Glomerular visceral epithelial cell (primary cell): ENCODE data around the gene RBM46.
"Not testable (repeated sequence)": the region's sequence is repeated elsewhere in the genome, so short reads cannot be mapped to it uniquely, and the experiment has no call there.

Experiments used
- DNase-seq: peaks from one replicate; pipeline ENCODE4 v3.0.0-alpha.2; 2016; ENCODE audit errors: extremely low spot score

Gene RBM46

DNA sequence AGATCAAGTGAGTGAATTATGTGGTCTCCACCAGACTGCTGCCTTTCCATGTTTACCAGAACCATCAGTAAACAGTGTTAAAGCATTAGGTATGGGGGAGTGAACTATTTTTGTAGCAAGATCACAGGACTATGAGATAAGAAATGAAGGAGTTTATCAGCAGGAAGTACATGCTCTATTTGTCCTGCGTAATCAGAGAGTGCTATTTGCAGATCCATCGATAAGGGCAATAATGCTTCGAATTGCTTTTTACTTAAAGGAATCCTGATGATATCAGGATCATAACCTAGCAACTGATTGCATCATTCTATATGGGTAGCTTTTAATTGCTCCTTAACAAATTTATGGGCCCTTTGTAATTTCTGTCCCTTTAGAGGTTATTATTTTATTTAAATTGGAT is 57.1 kb downstream of the RBM46 start:
- DNase-seq: no peak

DNA sequence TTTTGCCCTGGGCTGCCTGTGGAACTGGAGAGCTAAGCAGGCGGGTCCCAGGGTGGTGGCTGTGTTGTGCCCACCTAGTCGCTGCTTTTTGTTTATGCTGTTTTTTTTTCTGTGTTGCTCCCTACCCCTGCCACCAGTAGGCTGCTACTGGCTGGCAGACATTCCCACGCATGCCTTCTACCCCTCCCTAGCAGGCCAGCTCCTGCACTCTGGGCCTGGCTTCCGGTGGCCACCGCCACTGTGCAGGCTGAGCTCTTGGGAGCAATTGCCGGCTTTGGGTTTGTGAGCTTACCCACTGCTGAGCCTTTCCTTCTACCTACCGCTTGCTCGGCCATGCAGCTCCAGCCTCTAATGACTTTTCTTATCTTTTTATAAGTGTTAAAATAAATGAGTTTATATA is 57.6 kb downstream of the RBM46 start:
- DNase-seq: no peak

DNA sequence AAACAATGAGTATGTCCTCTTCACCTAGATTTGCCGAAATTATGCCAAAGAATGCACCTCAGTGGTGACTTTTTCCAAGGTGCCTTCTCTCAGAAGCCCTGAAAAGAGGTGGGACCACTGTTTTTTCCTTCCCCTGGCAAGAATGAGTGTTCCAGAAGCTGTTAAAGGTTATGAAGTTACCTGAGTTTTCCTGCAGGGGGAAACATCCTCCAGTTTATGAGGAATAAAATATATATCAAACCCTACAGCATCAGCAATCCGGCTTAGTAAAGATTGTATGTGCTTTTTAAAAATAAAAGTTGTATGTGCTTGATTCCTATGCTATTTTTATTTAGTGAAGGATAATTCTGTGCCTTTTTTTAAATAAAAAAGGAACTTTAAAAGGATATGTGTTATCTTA is 73.3 kb downstream of the RBM46 start:
- DNase-seq: peak; percentile 32

DNA sequence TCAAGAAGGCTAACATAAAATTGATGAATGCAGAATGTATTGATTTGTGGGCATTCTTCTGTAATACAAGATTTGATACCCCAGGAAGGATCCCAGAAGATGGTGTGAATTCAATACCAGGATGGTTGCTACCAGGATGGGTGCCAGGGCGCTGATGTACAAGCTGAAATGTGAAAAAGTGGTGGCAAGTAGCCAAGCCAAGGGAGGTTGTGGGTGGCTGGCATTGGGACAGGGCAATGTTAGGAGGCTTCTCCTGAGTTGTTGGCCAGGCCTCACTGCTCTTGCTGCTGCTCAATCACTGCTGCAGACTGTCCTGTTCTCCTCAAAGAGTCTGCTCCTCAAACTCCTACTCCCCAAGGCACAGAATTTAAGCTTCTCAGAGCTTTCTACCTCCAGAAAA is 77.1 kb downstream of the RBM46 start:
- DNase-seq: peak; percentile 5

DNA sequence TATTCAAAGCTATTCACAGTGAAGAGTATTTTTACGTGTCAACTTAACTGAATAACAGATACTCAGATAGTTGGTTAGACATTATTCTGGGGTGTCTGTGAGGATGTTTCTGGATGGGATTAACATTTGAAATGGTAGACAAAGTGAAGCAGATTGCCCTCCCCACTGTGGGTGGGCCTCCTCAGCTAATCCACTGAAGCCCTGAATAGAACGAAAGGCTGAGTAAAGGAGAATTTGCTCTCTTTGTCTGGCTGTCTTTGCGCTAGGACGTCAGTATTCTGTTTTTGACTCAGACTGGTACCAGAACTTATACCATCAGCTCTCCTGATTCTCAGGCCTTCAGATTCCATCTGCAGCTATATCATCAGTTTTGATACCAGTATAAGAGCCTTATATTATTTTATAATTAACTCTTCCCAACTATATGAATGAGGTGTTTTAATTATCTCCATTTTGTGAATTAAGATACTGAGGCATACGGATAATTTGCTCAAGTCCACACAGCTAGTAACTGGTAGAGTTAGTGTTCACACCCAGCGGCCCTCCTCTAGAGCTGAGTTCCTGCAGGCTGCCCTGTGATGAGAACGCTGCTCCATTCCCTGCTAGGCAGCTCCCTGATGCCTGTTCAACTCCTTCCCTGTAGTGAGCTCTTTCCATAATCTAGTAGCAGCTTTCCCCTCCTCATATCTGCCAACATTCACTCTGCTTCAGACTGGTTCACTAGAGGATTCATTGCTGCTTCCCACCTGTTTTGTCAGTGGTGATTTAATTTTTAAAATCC is 87.5 kb downstream of the RBM46 start:
- DNase-seq: no peak

DNA sequence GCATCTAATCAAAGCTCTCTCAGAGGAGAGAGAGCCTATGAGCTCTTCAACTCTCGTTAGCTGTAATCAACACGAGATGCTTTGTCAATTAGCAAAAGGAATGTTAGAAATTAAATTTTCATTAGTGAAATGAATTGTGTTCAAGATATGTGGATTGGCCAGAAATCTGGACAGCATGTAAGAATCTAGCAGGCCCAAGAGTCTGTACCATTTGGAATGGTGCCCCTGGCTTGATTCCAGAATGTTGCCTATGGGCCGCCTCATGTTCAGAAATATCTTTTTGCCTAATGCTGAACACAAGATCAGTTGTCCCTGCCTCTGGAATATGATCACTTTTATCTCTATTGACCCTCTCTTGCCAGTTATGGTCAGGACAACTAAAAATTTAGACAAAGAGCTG is 88.2 kb downstream of the RBM46 start:
- DNase-seq: no peak

DNA sequence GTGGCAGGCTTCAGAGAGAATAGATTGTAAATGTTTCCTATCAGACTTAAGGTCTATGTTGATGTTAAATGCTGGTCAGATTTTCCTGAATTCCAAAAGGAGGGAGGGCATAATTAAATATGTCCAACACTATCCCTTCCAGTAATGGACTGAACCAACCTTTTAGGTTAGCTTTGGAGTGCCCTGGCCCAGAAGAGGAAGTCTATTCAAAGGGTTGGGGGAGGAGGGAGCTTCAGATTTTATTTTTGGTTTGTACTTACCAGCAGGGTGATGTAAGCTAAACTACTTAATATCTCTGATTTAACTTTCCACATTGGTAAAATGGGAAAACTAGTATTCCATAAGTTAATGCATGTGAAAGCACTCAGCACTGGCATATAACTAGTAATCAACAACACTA is 91.1 kb downstream of the RBM46 start:
- DNase-seq: no peak

DNA sequence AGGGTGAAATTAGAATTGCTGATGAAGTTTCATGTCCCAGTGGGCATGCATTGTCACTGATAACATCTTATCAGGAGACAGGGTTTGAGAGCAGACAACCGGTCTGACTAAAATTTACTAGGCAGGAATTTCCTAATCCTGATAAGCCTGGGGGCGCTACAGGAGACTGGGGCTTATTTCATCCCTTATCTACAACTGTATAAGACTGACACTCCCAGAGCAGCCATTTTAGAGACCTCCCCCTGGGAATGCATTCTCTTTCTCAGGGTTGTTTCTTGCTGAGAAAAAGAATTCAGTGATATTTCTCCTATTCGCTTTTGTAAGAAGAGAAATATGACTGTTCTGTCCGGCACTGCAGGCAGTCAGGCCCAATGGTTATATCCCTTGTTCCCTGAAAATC is 93.0 kb downstream of the RBM46 start:
- DNase-seq: not testable (repeated sequence)

DNA sequence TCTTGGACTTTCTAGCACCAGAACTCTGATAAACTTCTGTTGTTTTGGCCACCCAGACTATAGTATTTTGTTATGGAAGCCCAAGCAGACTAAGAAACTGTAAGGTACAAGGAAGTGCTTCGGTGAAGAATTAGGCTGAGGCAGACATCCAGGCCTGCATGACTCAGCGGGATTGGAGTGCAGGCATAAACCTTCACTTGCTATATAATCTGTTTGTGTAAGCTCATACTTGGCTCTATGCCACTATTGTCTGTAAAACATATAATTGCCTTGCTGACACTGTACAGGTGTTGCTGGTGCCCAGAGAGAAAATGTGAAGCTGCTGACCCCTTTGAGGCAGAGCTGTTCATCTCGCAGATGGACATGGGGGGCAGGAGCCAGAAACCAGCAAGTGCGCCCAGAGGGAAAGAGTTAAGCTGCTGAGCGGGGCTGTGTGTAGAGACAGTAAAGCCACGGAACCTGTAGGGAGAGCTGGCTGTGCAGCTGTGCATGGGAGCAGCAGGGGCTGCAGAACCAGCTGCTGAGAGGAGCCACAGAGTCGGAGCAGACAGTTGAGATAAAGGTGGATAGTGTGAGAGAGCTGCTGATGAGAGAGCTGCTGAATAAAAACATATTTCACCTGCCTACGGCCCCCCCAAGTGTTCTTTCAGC is 96.2 kb downstream of the RBM46 start:
- DNase-seq: peak; percentile 68
